ENCODE results near the gene FAM13A.

DNA sequence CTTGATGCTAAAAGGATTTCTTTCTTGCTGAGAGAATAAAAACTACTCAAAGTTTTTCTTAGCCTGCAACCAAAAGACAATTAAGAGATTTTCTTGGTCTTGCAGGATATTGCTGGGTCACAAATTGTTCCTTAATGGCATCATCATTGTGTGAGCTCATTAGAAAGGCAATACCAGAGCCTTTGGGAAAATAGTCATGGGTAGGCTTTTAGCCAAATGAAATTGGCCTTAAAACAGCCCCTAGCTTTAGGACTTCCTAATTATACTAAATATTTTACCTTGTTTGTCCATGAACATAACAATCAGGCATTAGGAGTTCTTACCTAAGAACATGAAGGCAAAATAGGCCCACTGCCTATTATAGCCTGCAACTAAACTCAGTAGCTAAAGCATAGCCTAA lies 10.4 kb upstream of the FAM13A start:
- TF ChIP-seq POLR2A (IDR thresholded peaks at IDR 0.05), result no peak
- TF ChIP-seq, protein P1, sequence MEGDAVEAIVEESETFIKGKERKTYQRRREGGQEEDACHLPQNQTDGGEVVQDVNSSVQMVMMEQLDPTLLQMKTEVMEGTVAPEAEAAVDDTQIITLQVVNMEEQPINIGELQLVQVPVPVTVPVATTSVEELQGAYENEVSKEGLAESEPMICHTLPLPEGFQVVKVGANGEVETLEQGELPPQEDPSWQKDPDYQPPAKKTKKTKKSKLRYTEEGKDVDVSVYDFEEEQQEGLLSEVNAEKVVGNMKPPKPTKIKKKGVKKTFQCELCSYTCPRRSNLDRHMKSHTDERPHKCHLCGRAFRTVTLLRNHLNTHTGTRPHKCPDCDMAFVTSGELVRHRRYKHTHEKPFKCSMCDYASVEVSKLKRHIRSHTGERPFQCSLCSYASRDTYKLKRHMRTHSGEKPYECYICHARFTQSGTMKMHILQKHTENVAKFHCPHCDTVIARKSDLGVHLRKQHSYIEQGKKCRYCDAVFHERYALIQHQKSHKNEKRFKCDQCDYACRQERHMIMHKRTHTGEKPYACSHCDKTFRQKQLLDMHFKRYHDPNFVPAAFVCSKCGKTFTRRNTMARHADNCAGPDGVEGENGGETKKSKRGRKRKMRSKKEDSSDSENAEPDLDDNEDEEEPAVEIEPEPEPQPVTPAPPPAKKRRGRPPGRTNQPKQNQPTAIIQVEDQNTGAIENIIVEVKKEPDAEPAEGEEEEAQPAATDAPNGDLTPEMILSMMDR (IDR thresholded peaks at IDR 0.05), result no peak
